Stimulated activated CD8-positive, alpha-beta memory T cell treated with anti-CD3 and anti-CD28 coated beads, Interleukin-7, amount 100 ng/mL, for 4 hours (primary cell): ENCODE data around the gene CHRNG.

ENCODE experiments used
- DNase-seq, 2 donors: peaks; one replicate each; pipeline ENCODE4 v3.0.0-alpha.2; 2020; ENCODE audit warnings: low read depth in 2 of 2

CHRNG gene

GRCh38 chr2:232505856-232506255 is 33.6 kb upstream of the CHRNG start:
- DNase-seq = no peak

- no peak for DNase-seq
These were observed 32.8 kb upstream of the CHRNG start for GRCh38 chr2:232506709-232507108.

- DNase-seq = no peak
These were observed 31.2 kb upstream of the CHRNG start for GRCh38 chr2:232508251-232508650.

- DNase-seq = no peak
These were observed 28.1 kb upstream of the CHRNG start for GRCh38 chr2:232511336-232511890.

- no peak for DNase-seq
These were observed 26.9 kb upstream of the CHRNG start for GRCh38 chr2:232512602-232513001.

GRCh38 chr2:232513353-232513752 is 26.1 kb upstream of the CHRNG start:
- no peak for DNase-seq

- no peak for DNase-seq
These were observed 23.9 kb upstream of the CHRNG start for GRCh38 chr2:232515639-232516038.

GRCh38 chr2:232516551-232516950 is 22.9 kb upstream of the CHRNG start:
- no peak for DNase-seq

GRCh38 chr2:232518844-232519243 is 20.6 kb upstream of the CHRNG start:
- DNase-seq = no peak

GRCh38 chr2:232519581-232520438 is 19.7 kb upstream of the CHRNG start, which contains the start of gene PRSS56:
TSS of gene PRSS56 (plus strand) at chr2:232520388. CDS start at chr2:232520599, 211 bp downstream.
- no peak for DNase-seq

GRCh38 chr2:232520489-232520888 is 19.0 kb upstream of the CHRNG start:
- DNase-seq = no peak

GRCh38 chr2:232521098-232521497 is 18.4 kb upstream of the CHRNG start:
- no peak for DNase-seq

GRCh38 chr2:232521959-232522622 is 17.4 kb upstream of the CHRNG start:
- DNase-seq = peak in 1 of 2 donors; percentile 52

- DNase-seq = no peak
These were observed 16.7 kb upstream of the CHRNG start for GRCh38 chr2:232522623-232523401.

- DNase-seq = no peak
These were observed 16.1 kb upstream of the CHRNG start for GRCh38 chr2:232523402-232523681.

- DNase-seq = no peak
These were observed 15.6 kb upstream of the CHRNG start for GRCh38 chr2:232523682-232524597.

GRCh38 chr2:232524771-232525170 is 14.7 kb upstream of the CHRNG start:
- DNase-seq = no peak

GRCh38 chr2:232525199-232525598 is 14.3 kb upstream of the CHRNG start:
- DNase-seq = no peak

- DNase-seq = no peak
These were observed 13.6 kb upstream of the CHRNG start, which contains the start of gene CHRND for GRCh38 chr2:232525791-232526371. TSS of gene CHRND (plus strand) at chr2:232526160. CDS start at chr2:232526216, 56 bp downstream.

- no peak for DNase-seq
These were observed 13.0 kb upstream of the CHRNG start for GRCh38 chr2:232526372-232526941.
